DOHH2 (cell line): Measurements from ENCODE around the gene TM9SF1.

Experiments used
- H3F3A ChIP-seq: fragments of 200-600 bp; sonication (generic), shearing (Covaris generic); 2 replicates; pipeline ENCODE4 v1.6.0; 2016; ENCODE audit warnings: antibody characterized with exemption, mild to moderate bottlenecking; ENCODE audit not compliant: control insufficient read depth, insufficient read depth
- H3K27ac ChIP-seq: fragments of 200-600 bp; sonication (generic); 2 replicates; pipeline ENCODE4 v1.5.1; 2014; ENCODE audit warnings: low read depth, mild to moderate bottlenecking, low read length, moderate library complexity
- H3K27me3 ChIP-seq: fragments of 200-600 bp; sonication (generic); 2 replicates; pipeline ENCODE4 v1.6.1; 2014; ENCODE audit warnings: mild to moderate bottlenecking, low read length, mixed read lengths; ENCODE audit not compliant: control insufficient read depth
- H3K36me3 ChIP-seq: fragments of 200-600 bp; sonication (generic); 2 replicates; pipeline ENCODE4 v1.6.1; 2014; ENCODE audit warnings: mild to moderate bottlenecking, low read length, moderate library complexity, mixed read lengths; ENCODE audit not compliant: control insufficient read depth
- H3K4me1 ChIP-seq: fragments of 200-600 bp; sonication (generic); 2 replicates; pipeline ENCODE4 v1.6.1; 2014; ENCODE audit warnings: mild to moderate bottlenecking, low read length, mixed read lengths; ENCODE audit not compliant: control insufficient read depth
- H3K4me2 ChIP-seq: fragments of 200-600 bp; sonication (generic); 2 replicates; pipeline ENCODE4 v1.6.0; 2014; ENCODE audit warnings: mild to moderate bottlenecking, low read length, moderate library complexity
- H3K4me3 ChIP-seq: fragments of 200-600 bp; sonication (generic); 2 replicates; pipeline ENCODE4 v1.5.1; 2014; ENCODE audit warnings: mild to moderate bottlenecking, low read length, mixed read lengths
- H3K79me2 ChIP-seq: fragments of 200-600 bp; sonication (generic); 2 replicates; pipeline ENCODE4 v1.6.1; 2014; ENCODE audit warnings: mild to moderate bottlenecking, low read length, mixed read lengths; ENCODE audit not compliant: control insufficient read depth
- H3K9me2 ChIP-seq: fragments of 200-600 bp; sonication (generic); replicated peaks from 2 replicates; pipeline ENCODE4 v1.6.1; 2014; ENCODE audit warnings: mild to moderate bottlenecking, low read length, mixed read lengths; ENCODE audit not compliant: control insufficient read depth
- H3K9me3 ChIP-seq: fragments of 200-600 bp; sonication (generic); 2 replicates; pipeline ENCODE4 v1.6.1; 2014; ENCODE audit warnings: antibody characterized with exemption, low read length, mixed read lengths; ENCODE audit not compliant: control insufficient read depth, insufficient read depth
- H4K20me1 ChIP-seq: fragments of 200-600 bp; sonication (generic); 2 replicates; pipeline ENCODE4 v1.6.0; 2014; ENCODE audit warnings: low read depth, mild to moderate bottlenecking, antibody characterized with exemption, low read length, moderate library complexity; ENCODE audit not compliant: control insufficient read depth, insufficient read depth
- EZH2phosphoT487 ChIP-seq: fragments of 200-600 bp; sonication (generic); IDR thresholded peaks from 2 replicates; pipeline ENCODE4 v1.6.1; 2017; ENCODE audit warnings: borderline replicate concordance, mild to moderate bottlenecking, antibody characterized with exemption, low read length, moderate library complexity, mixed read lengths
- TF ChIP-seq, protein P1 (sequence below): fragments of 200-600 bp; sonication (generic); IDR thresholded peaks from one replicate; pipeline ENCODE4 v1.5.1; 2014; ENCODE audit warnings: antibody characterized with exemption, mild to moderate bottlenecking, low read depth, low read length; ENCODE audit not compliant: poor library complexity, severe bottlenecking

TM9SF1 gene

DNA sequence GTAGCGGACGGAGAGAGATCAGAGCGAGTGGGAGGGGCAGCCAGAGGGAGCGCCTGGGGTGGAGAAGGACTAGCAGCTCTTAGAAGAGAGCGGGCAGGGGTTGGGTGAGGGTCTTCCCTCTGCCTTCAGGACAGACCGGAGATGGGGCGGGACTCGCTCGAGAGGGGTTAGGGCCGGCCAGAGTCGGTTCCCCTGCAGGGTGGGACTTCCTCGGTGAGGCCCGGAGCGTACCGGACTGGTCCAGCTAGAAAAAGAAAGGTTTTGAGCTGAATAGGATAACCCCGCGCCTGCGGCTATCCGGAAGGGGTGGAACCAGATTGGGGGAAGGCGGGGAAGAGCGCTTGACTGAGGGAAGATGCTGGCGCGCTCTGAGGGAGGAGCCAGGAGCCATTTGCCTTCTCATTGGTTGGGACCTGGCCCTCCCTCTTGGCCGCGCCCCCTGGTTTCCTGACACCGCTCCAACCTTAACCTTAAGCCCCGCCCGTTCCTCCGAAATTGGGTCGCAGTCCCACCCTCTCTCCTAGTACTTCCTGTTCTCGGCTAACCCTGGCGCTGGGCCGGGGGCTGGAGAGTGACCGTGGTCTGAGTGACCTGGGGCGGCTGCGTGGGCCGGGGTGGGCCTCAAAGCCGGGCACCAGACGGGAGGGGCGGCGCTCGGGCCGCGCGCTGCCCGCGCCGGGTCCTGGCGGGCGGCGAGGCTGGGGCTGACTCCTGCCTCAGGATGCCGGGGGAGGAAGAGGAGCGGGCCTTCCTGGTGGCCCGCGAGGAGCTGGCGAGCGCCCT is 48.1 kb downstream of the TM9SF1 start, which contains the start of gene RNF31:
TSS of gene RNF31 (plus strand) at position 521 of the 783 bp plus-strand sequence. CDS start at position 722, 201 bp downstream.
- H3K9me2 ChIP-seq: no peaks in the 10 kb centered on the region
- no peak for TF ChIP-seq EZH2phosphoT487
- TF ChIP-seq, protein P1, sequence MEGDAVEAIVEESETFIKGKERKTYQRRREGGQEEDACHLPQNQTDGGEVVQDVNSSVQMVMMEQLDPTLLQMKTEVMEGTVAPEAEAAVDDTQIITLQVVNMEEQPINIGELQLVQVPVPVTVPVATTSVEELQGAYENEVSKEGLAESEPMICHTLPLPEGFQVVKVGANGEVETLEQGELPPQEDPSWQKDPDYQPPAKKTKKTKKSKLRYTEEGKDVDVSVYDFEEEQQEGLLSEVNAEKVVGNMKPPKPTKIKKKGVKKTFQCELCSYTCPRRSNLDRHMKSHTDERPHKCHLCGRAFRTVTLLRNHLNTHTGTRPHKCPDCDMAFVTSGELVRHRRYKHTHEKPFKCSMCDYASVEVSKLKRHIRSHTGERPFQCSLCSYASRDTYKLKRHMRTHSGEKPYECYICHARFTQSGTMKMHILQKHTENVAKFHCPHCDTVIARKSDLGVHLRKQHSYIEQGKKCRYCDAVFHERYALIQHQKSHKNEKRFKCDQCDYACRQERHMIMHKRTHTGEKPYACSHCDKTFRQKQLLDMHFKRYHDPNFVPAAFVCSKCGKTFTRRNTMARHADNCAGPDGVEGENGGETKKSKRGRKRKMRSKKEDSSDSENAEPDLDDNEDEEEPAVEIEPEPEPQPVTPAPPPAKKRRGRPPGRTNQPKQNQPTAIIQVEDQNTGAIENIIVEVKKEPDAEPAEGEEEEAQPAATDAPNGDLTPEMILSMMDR: no peak
- H3K27ac ChIP-seq: peak within 1 kb of the TSS; percentile 76
- no peaks in the 10 kb centered on the region for H3K9me3 ChIP-seq
- H3K27me3 ChIP-seq: no peaks in the 10 kb centered on the region
- peaks cover 39% of the 10 kb centered on the region for H3K79me2 ChIP-seq
- H3K4me2 ChIP-seq: peak within 1 kb of the TSS; percentile 99
- peaks cover 66% of the 10 kb centered on the region for H3K36me3 ChIP-seq
- peaks cover 26% of the 10 kb centered on the region for H3K4me1 ChIP-seq
- H4K20me1 ChIP-seq: peaks cover 3% of the 10 kb centered on the region; the same call in 1 of the 2 replicates
- H3K4me3 ChIP-seq: peak within 1 kb of the TSS; percentile 82
- 0 out of 2 replicates have a peak, but pooled peaks cover 3% of the 10 kb centered on the region for H3F3A ChIP-seq

DNA sequence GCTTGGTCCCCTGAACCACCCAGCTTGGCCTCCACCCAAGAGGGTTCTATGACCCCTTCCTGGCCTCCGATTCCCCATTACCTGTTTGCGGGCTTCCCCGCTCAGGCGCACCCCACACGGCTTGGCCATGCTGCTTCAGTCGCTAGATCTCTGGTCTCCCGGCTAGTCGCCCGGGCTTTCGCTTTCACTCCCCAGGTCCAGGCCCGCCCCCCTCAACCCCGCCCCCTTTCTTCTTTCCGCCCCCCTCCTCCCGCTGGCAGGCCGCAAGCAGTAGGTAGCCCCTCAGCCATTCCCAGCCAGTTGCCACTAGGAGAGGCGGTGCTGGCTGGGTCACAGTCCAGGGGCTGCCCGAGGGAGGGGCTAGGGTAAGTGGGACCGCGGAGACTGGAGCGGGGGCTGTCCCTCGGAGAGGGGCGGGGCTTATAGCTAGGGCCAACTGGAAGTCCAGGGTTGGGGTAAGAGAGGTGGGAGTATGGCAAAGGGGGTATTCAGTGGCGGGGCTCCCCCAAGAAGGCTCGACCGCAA is 48.7 kb downstream of the TM9SF1 start, which contains the start of gene PSME2:
TSS of gene PSME2 (minus strand) at position 158 of the 525 bp plus-strand sequence. CDS start at position 129, 29 bp downstream.
- H3K4me3 ChIP-seq: peak within 1 kb of the TSS; percentile 82
- H3K79me2 ChIP-seq: peaks cover 39% of the 10 kb centered on the region
- peak within 1 kb of the TSS; percentile 99 for H3K4me2 ChIP-seq
- H4K20me1 ChIP-seq: peaks cover 3% of the 10 kb centered on the region; the same call in 1 of the 2 replicates
- peaks cover 63% of the 10 kb centered on the region for H3K36me3 ChIP-seq
- TF ChIP-seq, protein P1: no peak
- TF ChIP-seq EZH2phosphoT487: no peak
- no peaks in the 10 kb centered on the region for H3K27me3 ChIP-seq
- peaks cover 30% of the 10 kb centered on the region for H3K4me1 ChIP-seq
- H3K9me2 ChIP-seq: no peaks in the 10 kb centered on the region
- no peaks in the 10 kb centered on the region for H3K9me3 ChIP-seq
- peak within 1 kb of the TSS; percentile 76 for H3K27ac ChIP-seq
- H3F3A ChIP-seq: 0 out of 2 replicates have a peak, but pooled peaks cover 3% of the 10 kb centered on the region

DNA sequence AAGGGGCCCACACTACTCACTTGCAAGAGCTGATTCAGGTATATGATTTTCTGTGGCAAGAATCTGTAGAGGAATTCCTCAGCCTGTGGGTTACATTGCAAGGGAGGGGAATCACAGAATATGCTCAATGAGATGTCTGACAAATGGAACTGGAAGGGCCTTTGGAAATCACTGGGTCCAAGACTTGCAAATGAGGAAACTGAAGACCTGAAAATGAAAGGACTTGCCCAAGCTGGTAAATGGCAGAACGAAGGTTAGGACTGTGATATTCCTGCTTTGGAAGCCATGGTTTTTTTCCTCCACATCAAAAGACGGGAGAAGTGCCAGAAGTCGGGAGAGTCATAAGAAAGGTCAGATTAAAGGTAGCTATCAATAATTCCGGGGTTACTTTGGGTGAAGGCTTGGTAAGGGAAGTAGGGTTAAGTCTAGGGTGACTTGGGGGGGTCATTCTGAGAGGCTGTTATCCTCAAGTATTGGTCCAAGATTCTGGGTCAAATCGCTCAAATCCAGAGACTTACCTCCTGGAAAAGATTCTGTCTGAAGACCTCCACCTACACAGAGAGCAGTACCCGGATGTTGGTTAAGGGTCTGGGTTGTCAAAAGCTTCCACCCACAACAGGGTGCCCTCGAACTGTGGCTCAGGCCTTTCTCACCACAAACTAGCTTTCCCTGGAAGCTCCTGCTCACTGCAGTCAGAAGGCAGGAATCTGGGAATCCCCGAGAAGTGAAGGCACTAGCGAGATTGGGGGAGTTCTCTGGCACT is 49.4 kb downstream of the TM9SF1 start:
- Histone ChIP-seq H3K79me2 (peaks cover 42% of the 10 kb centered on the region), H3K27me3 (no peaks in the 10 kb centered on the region), H4K20me1 (peaks cover 3% of the 10 kb centered on the region; the same call in 1 of the 2 replicates), H3K4me3 (peak overlapping the region; percentile 82), H3F3A (0 out of 2 replicates have a peak, but pooled peaks cover 3% of the 10 kb centered on the region), H3K36me3 (peaks cover 60% of the 10 kb centered on the region), H3K4me2 (peak overlapping the region; percentile 99), H3K9me3 (no peaks in the 10 kb centered on the region), H3K4me1 (peaks cover 30% of the 10 kb centered on the region), H3K9me2 (no peaks in the 10 kb centered on the region), H3K27ac (peak overlapping the region; percentile 76)
- TF ChIP-seq, protein P1: no peak
- no peak for TF ChIP-seq EZH2phosphoT487
